ENCODE data around the gene OAT.
"Not testable (repeated sequence)": the region's sequence is repeated elsewhere in the genome, so short reads cannot be mapped to it uniquely, and the experiment has no call there.

OAT gene

GRCh38 chr10:124375691-124376090 is 43.0 kb downstream of the OAT start:
- DNase-seq: no peak

GRCh38 chr10:124375353-124375614 is 43.4 kb downstream of the OAT start:
- no peak for DNase-seq

DNA sequence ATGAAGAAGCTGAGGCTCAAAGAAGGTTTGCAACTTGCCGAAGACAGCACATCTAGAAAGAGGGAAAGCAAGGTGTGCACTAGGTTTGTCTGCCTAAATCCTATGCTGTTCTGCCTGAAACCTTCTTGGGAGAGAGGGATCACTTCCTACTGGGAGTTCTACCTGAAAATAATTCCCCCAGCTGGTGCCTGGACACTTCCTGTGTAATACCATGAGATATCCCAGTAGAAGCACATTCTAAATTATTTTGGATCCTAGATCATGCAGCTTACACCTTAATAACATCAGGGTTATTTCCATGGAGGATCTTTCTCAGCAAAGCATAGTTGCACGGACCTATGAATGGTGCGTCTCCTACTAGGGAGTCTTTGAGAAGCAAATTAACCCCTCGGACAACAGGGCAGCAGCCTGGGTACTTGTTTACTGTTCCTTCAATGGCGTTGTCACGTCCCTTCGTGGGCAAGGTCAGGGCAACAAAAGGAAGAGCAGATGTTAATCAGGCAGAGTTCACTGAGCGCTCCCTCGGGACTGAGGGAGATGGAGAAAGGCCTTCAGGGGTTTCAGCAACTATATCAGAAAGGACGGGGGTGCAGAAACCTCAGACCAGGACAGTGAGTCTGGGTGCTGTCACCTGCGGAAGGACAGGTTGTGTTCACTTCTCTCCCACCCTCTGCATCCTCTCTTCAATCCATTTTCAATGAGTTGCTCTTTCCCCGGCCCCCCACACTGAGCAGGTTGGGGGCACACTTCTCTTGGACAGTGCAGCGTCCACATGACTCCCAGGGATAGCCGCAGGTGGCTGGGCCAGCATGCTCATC is 44.0 kb downstream of the OAT start:
- DNase-seq: no peak

DNA sequence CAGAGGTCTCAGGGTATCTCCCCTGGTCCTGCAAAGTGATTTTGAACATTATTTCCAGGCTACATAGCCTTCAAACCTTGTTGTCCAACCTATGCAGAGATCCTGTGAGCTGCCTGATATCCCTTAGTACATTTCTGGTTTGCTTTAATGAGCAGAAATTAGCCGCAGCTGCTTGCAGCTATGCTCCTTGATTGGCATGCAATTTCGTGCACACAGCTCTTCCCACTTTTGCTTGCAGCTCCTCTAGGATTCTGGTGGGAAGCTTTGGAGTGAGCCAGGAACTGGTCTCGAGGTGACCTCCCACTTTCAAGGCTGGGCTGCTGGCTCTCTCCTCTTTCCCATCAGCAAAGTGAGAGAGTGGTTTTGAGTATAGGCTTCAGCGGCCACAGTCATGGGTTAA is 45.8 kb downstream of the OAT start:
- DNase-seq: no peak

DNA sequence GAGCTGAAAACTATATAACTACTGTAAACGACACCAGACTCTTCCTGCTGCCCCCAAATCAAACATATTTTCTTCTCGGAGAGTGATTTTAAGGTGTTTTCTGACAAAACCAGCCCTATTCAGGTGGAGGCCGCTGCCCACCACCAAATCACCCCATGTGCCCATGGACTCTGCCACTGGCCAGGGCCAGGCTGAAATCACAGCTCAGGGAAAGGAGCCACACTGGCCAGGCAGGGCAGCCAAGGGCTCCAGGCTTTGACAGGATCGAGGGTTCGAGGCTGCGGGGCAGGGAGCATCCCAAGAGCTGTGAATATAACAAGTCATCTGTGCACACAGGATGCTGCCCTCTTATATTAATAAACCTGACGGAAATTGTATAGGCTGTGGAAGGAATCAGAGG is 48.3 kb downstream of the OAT start:
- DNase-seq: no peak

DNA sequence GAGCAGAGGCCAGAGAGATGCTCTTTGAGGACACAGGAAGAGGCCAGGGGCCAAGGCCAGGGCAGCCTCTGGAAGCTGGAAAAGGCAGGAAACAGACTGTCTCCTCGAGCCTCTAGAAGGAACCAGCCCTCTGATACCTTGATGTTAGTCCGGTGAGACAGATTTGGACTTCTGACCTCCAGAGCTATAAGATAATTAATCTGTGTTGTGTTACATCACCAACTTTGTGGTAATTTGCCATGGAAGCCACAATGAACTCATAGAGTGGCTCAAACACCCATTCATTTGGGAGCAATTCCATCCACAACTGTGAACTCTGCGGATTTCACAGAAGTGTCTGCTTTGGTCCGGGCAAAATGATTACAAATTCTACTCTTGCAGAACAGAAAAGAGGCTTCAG is 48.7 kb downstream of the OAT start:
- DNase-seq: no peak

- DNase-seq: not testable (repeated sequence)
Observed at GRCh38 chr10:124369533-124369932, 49.2 kb downstream of the OAT start.

DNA sequence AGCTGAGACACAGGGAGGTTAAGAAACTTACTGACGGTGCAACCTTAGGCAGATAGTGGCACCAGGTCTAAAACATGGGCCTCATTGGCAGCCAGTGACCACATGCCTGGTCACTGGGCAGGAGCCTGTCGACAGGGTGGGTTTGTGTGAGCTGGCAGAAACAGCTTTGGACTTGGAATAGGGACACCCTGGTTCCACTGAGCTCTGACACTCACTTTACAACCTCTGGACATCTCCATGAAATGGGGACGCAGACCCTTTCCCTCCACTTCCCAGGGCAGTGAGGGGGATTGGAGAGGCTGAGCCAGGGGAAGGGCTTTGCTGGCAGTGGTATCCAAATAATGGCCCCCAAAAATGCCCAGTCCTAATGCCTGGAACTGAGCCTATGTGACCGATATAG is 49.7 kb downstream of the OAT start:
- DNase-seq: no peak

GRCh38 chr10:124367936-124368335 is 50.8 kb downstream of the OAT start:
- no peak for DNase-seq

GRCh38 chr10:124367414-124367813 is 51.3 kb downstream of the OAT start:
- DNase-seq: no peak

DNA sequence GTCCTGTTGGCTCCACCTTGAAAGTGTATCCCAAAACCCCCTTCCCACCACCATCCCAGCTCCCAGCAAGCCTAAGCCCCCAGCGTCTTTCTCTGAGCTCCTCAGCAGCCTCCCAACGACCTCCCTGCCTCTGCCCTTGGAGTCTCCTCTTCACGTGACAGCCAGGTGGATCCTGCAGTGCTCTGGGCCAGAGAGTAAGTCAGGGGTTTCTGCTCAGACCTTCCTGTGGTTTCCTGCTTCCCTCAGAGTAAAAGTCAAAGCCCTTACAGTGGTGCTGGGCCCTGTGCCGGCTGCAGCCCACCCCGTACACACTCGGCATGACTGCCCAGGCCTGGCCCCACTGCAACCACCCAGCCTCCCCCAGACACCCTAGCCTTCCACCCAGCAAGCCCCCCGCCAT is 51.9 kb downstream of the OAT start:
- DNase-seq: no peak

DNA sequence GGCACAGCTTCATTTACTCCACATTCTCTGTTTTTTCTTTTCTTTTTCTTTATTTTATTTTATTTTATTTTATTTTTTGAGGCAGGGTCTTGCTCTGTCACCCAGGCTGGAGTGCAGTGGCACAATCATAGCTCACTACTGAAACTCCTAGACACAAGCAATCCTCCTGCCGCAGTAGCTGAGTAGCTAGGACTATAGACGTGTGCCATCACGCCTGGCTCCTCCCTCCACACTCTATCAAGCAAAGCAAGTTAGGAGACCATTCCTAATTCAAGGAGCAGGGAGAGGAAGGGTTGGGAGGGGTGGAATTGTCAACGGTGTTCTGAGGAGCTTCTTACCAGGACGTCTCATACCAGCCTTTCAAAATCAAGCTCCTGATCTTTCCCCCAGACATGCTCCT is 52.4 kb downstream of the OAT start:
- DNase-seq: no peak

DNA sequence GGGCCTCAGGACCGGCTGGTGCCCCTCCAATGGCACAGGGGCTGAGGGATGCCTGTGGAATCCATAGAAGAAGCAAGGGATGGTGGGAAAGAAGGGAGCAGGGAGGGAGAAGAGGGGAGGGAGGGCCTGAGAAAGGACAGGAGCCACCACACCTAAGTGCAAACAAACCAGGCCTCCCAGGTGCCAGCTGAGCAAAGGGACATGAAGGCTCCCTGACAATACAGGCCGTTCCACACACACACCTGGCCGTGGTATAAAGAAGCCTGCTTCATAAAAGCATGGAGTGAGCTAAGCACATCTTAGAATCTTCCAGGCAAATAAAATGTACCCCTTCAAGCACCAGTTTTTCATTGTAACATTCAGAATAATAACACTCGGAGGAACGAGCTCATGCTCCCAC is 54.0 kb downstream of the OAT start:
- no peak for DNase-seq

- DNase-seq: no peak
Observed at GRCh38 chr10:124362568-124362967, 56.2 kb downstream of the OAT start.

GRCh38 chr10:124359336-124359832 is 59.3 kb downstream of the OAT start:
- no peak for DNase-seq

DNA sequence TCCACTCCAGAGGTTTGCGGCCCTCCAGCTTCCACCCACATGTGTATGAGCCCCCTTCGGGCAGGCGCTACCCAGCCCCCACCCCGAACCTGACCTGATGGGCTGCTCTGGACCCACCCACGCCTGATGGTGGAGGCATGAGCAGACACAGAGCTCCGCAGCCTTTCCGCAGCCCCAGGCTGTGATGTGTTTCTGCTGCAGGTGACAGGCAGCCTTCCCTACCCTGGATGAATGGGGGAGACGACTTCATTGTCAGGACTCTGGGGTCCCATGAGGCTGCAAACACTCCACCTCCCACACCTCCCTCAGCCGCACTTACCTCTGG is 61.2 kb downstream of the OAT start:
- DNase-seq: no peak

DNA sequence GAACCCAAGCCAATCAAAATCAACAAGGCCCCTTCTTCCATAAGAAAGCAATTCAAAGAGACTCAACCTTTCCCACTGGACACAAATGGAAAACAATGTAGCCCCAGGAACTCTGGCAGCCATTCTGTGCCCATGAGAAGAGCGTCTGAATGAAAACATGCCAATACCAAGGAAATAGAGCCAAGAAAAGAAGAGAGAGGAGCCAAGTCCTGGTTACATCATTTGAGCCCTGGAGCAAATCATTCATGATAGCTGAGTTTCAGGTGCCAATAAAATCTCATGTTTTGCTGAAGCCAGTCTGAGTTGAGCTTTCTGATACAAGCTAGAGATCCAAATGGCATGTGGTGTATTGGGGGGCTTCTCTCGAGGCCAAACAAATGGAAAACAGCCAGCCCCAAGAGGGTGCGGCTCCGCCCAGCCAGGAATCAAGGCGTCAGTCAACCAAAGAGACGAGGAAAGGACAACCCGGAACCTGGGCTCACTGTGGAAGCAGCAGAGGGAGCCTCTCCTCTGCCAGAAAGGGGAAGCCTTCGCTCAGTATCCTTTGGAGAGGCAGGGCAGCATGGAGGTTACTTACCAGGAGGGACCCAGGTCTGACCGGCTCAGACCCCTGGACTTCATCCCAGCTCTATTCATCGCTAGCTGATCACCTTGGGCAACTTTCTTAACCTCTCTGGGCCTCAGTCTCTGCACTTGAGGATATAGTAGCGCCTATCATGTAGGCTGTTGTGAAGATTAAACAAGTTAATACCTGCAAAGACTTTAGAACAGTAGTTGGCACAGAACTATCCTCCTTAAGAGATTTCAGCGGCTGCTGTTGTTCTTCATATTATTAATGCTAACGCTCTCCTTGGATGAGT is 61.8 kb downstream of the OAT start:
- DNase-seq: no peak

DNA sequence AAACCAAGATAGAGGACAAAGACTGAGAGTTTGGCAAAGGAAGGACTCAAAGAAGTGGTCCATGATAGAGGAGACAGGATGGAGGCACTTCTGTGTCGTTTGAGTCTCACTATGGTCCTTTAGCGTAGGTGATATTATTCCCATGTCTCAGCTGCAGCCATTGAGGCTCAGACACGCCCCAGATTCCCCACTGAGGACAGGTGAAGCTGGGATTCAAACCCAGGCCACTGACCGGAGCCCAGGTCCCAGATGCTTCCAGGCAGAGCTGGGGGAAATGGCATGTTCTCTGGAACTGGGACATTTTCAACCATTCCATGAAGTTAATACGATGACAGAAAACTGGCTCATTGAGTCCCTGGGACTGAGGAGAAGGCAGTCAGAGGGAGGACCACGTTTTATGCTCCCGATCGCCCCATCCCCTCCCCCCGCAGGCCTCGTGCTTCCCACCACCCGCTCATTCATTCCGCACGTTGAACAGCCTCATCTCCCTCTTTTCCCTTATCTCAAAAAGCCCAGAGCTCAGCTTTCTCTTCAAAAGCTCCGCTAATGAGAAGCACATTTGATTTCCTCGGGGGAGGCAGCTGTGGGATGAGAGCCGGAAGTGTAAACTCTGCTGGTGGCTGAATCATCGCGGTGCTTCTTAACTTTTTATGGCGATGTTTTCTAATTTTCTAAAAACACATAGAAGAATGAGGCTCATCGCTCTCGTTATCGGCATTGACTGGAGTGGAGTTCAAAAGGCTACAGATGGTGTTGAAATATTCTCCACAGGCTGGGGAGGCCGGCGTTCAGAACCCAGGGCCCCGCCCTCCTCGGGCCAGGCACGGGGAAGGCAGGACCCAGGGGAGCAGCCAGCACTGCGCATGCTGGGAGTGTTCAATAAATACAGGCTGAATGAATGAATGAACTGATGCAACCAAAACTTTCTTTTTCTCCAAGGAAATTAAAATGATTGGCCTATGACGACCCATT is 64.0 kb downstream of the OAT start:
- peak; percentile 55 for DNase-seq

DNA sequence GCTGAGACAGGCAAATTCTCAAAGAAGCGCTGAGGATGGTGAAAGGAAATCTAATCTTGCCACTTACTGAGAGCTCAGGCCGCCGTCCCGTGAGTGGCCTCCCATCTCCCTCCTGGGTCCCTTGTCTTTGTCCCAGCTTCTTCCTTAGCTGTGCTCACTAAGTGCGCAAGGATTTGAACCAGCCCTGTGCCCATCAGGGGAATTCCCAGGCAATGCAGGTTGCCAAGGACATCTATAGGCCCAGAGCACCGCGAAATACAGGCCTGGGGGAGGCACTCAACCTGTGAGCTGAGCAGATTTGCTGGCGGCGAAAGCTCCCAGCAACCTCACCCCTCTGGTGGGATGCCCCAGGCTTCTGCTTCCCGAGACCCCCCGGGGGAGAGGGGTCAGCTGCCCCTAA is 64.8 kb downstream of the OAT start:
- DNase-seq: no peak

- no peak for DNase-seq
Observed at GRCh38 chr10:124353091-124353815, 65.5 kb downstream of the OAT start.

DNA sequence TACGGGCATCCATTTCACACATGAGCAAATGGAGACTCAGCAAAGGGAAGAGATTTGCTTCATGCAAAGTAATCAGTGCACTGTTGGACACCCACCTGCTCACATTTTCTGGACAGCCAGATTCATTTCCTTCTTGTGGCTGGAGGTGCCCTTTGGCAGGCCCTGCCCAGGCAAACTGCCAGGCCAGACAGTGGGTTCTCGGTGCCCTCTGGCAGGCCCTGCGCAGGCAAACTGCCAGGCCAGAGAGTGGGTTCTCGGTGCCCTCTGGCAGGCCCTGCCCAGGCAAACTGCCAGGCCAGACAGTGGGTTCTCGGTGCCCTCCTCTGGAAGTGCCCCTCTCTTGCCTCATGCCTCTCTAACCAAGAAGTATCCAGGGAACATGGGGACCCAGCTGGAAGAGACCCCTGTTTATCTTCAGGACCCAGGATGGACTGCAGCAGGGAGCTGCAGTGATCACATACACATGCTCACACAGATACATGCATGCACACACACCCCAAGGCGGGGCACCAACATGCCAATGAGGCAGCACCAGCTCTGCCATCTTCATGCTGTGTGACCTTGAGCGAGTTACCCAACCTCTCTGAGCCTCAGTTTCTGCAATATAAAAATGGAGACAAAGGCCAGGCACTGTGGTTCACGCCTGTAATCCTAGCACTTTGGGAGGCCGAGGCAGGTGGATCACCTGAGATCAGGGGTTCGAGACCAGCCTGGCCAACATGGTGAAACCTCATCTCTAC is 67.1 kb downstream of the OAT start:
- DNase-seq: no peak

GRCh38 chr10:124350806-124351205 is 67.9 kb downstream of the OAT start:
- no peak for DNase-seq

All from activated CD4-positive, alpha-beta T cell treated with anti-CD3 and anti-CD28 coated beads, Interleukin-10, Interleukin-2, amounts not matched to agents 100 ng/mL and 50 ng/mL, durations not matched to agents 16 hours and 8 hours (primary cell).